SHP77 treated with DMSO at 0.1 percent for 48 hours (cell line): ENCODE results near the gene NLRP1.

ENCODE experiments used
- DNase-seq: peaks from one replicate; lab custom pipeline; 2025; lab: John Stamatoyannopoulos, UW

Gene NLRP1

GRCh38 chr17:5584383-5585286 lies at the start of gene NLRP1:
Gene NLRP1 (minus strand): TSS chr17:5584509. CDS start chr17:5583957, 552 bp downstream.
- no peak for DNase-seq

GRCh38 chr17:5631958-5632590 lies 47.8 kb upstream of the NLRP1 start:
- DNase-seq = no peak

GRCh38 chr17:5630434-5630833 lies 46.1 kb upstream of the NLRP1 start:
- no peak for DNase-seq

- no peak for DNase-seq
Observed at GRCh38 chr17:5629128-5629527, 44.8 kb upstream of the NLRP1 start.

DNA sequence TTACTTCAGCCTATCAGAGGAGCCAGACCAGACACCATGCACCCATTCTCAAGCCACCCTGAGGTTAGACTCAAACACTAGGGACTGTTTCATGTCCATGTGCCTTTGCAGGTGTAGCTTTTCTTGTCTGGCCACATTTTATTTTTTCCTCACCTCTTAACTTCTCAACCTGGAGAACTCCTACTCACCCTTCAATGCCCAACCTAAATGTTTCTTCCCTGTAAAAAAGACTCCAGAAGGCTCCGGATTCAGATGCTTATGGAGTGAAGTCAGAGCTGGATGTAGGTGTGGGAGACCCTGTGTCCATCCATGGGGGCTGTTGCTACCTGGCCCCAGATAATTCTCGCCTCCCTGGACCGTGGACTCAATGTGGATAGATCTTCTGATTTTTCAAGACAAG lies 44.0 kb upstream of the NLRP1 start:
- DNase-seq = no peak

DNA sequence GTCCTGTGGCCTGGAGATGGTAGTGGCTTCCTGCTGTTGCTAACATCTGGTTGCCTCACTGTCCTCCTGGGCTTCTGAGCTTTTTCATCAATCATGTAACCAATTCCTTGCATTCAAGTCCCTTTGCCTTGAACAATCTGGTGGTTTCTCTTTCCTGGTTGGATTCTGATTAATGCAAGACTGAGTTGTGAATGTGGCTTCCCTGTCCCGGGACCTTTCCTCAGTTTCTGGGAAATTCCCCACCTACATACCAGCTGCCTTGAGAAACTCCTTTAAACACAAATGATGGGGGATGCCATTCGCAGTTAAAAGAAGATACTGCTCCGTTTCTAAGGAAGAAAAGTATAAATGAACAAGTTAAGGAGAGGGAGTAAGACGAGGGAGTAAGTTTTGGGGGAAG lies 39.9 kb upstream of the NLRP1 start:
- DNase-seq = no peak

DNA sequence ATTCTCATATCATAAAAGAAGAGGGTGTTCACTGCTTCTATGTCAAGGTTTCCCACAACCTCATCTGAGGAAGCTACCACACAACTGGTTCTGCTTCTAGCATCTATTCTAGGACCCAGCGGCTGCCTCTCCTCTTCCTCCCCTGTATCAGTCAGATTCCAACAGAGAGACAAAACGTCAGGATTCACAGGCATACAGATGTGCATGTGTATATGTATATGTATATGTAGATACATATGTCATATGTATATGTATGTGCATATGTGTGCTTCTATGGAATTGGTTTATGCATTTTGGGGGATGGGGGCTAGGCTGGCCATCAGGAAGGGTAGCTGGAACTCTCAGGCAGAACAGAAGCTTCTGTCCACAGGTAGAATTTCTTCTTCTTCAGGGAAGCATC lies 37.4 kb upstream of the NLRP1 start:
- DNase-seq = no peak

- no peak for DNase-seq
Observed at GRCh38 chr17:5621026-5621425, 36.7 kb upstream of the NLRP1 start.

- DNase-seq = peak; percentile 18
Observed at GRCh38 chr17:5619088-5619740, 34.9 kb upstream of the NLRP1 start.

DNA sequence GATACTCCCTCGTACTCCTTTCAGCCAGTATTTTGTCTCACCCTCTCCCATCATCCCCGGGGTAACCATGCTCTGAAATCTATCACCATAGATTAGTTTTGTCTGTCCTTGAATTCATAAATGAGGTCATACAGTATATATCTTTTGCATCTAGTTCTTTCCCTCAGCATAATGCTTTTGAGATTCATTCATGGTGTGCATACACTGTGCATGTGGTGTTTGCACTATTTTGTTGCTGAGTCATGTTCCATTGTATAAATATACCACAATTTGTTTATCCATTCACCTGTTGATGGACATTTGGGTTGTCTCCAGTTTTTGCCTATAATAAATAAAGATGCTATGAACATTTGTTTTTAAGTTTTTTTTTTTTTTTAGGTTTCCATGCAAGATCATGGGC lies 34.2 kb upstream of the NLRP1 start:
- DNase-seq = peak; percentile 4

- DNase-seq = no peak
Observed at GRCh38 chr17:5615476-5615875, 31.2 kb upstream of the NLRP1 start.

- DNase-seq = no peak
Observed at GRCh38 chr17:5610956-5611355, 26.6 kb upstream of the NLRP1 start.

GRCh38 chr17:5608399-5609112 lies 24.2 kb upstream of the NLRP1 start:
- no peak for DNase-seq

DNA sequence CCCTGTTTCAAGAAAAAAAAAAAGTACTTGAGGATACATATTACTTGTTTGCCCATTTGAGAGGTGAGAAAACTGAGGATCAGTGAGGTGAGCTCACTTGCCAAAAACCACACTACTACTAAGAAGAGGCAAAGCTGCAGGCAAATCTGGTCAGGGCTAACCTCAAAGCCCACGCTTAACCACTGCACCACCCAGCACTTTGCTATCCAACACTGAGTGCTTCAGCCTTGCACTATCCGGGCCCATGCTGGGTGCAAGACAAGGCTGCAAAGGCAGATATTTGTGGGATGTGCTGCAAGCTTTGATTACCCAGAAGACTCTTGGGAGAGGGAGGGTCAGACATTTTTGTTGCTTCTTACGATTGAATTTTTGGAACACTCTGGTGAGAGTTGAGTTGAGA lies 23.6 kb upstream of the NLRP1 start:
- no peak for DNase-seq

DNA sequence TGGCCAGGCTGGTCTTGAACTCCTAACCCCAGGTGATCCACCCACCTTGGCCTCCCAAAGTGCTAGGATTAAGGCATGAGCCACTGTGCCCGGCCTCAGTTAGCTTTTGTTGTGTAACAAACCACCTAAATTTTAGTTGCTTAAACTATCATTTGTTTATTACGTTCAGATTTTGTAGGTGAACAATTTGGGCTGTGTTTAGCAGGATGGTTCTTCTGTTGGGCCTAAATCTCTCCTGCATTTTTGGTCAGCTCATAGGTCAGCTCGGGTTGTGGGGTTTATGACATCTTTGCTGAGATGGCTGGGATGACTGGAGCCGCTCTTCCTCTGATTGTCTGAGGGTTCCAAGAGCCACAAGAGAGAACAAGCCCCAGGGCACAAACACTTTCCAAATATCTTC lies 21.1 kb upstream of the NLRP1 start:
- DNase-seq = no peak

DNA sequence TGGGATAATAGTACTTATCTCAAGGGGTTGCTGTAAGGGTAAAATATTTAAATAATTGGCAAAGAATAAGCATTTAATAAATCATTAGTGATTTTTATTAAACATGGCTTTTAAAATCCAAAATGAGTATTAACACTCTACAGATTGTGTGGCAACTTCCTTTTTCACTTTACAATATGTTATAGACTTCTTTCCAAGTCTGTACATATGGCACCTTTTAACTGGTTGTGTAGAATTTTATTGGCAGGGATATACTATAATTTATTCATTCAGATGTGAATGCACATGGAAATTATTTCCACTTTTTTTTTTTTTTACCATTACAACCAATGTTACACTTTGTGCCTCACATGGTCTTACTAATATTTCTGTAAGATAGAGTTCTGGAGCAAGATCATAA lies 15.7 kb upstream of the NLRP1 start:
- DNase-seq = no peak

DNA sequence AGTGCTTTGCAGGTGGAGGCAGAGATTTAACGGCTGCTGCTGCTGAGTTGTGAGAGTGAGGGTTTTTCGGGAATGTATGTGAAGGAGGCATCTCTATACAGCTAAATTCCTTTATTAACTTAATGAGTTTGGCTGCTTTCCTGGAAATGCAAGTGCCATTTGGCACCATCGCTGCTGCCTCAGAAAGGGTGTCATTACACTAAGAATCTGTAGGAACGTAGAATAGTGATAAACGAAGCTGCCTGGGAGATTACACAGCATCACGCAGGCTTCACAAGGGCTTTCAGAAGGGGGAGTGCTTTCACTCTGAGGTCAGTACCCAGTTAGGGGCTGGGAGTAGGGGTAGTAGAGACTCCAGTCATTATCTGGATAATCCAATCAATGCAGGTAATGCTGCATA lies 14.1 kb upstream of the NLRP1 start:
- no peak for DNase-seq

DNA sequence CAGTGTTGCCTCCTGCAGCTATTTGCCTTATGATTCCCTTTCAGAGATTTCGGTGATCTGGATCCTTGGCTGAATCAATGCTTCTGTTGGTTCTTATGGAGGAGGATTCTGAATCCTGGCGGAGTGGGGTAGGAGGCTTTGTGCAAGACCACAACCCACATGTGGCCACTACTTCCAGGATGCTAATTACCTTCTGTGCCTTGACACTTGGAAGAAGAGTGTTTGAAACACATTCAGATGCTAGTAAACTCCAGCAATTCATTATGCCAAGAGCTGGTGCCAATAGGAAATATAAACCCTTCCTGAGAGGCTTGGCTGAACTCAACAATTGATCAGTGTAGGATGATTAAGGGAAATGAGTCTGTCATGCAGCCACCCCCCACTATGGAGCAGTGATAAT lies 12.1 kb upstream of the NLRP1 start:
- no peak for DNase-seq

GRCh38 chr17:5595831-5596230 lies 11.5 kb upstream of the NLRP1 start:
- no peak for DNase-seq

DNA sequence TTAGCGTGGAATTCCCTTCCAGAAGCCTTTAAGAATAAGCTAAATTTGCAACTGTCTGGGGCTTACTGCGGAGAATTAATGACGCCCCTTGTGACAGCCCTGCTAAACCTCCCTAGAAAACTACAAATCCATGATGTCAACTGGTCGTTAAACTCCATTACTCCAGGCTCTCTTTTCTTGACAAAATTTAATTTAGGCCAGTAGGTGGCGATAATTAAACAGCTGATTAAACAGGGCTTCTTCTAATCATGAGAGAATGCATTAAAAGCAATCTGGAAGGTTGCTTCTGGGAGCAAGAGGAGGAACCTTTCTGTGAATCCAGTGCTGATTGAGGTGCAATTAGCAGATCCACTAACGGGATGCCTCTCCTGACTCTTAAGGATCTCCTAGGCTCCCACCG lies 8.1 kb upstream of the NLRP1 start:
- peak; percentile 37 for DNase-seq

DNA sequence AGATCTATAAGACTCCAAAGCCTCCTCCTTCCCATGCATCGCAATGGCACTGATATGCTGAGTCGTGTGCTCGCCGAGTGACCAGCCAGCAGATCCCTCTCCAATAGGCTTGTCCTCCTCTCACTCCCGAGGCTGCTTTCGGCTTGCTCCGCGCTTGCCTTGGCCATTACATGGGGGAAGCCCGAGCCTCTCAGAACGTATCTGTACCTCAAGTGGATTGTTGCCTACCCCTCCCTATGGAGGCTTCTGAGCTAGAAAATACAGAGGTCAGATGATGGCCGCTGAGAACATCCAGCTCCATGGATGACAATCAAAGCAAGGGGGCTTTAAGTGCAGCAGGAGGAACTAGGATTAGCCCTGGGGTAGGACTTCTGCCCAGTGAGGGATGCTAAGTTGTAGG lies 7.7 kb upstream of the NLRP1 start:
- DNase-seq = no peak

- no peak for DNase-seq
Observed at GRCh38 chr17:5588584-5588983, 4.3 kb upstream of the NLRP1 start.
